Measurements from ENCODE around the gene PTPRN.

DNA sequence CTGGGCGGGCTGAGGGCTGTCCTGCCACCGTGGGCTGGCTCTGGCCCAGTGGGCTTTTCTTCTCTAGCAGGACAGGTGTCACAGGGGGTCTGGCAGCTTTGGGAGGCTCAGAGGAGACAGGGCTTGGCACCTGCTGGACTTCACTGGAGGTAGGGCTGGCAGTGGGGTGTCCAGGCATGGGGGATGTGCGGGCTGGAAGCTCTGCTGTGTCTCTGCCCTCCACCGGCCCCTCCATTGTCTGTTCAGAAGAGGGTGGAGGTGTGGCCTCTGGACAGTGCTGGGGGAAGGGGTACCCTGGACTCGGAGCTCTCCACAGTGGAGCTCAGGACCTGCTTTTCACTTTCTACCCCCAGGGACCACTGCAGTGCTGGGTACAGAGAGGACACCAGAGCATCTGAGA lies 9.2 kb downstream of the PTPRN start:
- TF ChIP-seq, protein P1, sequence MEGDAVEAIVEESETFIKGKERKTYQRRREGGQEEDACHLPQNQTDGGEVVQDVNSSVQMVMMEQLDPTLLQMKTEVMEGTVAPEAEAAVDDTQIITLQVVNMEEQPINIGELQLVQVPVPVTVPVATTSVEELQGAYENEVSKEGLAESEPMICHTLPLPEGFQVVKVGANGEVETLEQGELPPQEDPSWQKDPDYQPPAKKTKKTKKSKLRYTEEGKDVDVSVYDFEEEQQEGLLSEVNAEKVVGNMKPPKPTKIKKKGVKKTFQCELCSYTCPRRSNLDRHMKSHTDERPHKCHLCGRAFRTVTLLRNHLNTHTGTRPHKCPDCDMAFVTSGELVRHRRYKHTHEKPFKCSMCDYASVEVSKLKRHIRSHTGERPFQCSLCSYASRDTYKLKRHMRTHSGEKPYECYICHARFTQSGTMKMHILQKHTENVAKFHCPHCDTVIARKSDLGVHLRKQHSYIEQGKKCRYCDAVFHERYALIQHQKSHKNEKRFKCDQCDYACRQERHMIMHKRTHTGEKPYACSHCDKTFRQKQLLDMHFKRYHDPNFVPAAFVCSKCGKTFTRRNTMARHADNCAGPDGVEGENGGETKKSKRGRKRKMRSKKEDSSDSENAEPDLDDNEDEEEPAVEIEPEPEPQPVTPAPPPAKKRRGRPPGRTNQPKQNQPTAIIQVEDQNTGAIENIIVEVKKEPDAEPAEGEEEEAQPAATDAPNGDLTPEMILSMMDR (IDR thresholded peaks at IDR 0.05), result no peak
- TF ChIP-seq POLR2A (IDR thresholded peaks at IDR 0.05), result no peak
